Keratinocyte (primary cell): ENCODE data around the gene FN3KRP. TPM values are rescaled to one million over a fixed set of nuclear protein-coding genes. Genes with fewer than 3 reads are reported as not detected.

ENCODE experiments used
- DNase-seq: peaks from one replicate; pipeline ENCODE4 v3.0.0-alpha.2; 2011; ENCODE audit warnings: low read depth, missing footprints, low spot score
- FAIRE-seq: peaks from 2 replicates; lab custom pipeline; 2011; peaks lifted over from hg19 to GRCh38; lab: Jason Lieb, UNC
- H2AFZ ChIP-seq: 2 replicates; pipeline ENCODE4 v1.6.0; 2012; ENCODE audit warnings: low read length, control low read depth, inconsistent platforms; ENCODE audit not compliant: control insufficient read depth
- H3K27ac ChIP-seq: 2 replicates; pipeline ENCODE4 v1.5.1; 2011; ENCODE audit warnings: low read length; ENCODE audit not compliant: control insufficient read depth, insufficient read depth
- H3K27me3 ChIP-seq: 3 replicates; pipeline ENCODE4 v1.6.0; 2011; ENCODE audit warnings: low read length; ENCODE audit not compliant: control insufficient read depth, insufficient read depth; ENCODE audit errors: extremely low read depth
- H3K36me3 ChIP-seq, 2 experiments: 2 replicates in 1 of 2; 3 replicates in 1 of 2; pipeline ENCODE4 v1.5.1; 2011; ENCODE audit warnings: low read length in 2 of 2, mild to moderate bottlenecking in 1 of 2; ENCODE audit not compliant: control insufficient read depth in 2 of 2, insufficient read depth in 2 of 2; ENCODE audit errors: extremely low read depth in 1 of 2
- H3K4me1 ChIP-seq: 3 replicates; pipeline ENCODE4 v1.5.1; 2011; ENCODE audit warnings: low read length; ENCODE audit not compliant: control insufficient read depth, insufficient read depth; ENCODE audit errors: extremely low read depth
- H3K4me2 ChIP-seq: 3 replicates; pipeline ENCODE4 v1.6.0; 2011; ENCODE audit warnings: low read depth, low read length; ENCODE audit not compliant: control insufficient read depth, insufficient read depth; ENCODE audit errors: extremely low read depth
- H3K4me3 ChIP-seq, 3 experiments: fragments of 200-600 bp in 1 of 3; sonication (generic) in 1 of 3; 2 replicates in 2 of 3; 3 replicates in 1 of 3; pipeline ENCODE4 v1.5.1; 2011 to 2016; ENCODE audit warnings: low read length in 3 of 3, mild to moderate bottlenecking in 3 of 3, control low read depth in 2 of 3, inconsistent platforms in 1 of 3, low read depth in 1 of 3, mixed read lengths in 1 of 3, mixed run types in 1 of 3, moderate library complexity in 1 of 3; ENCODE audit not compliant: control insufficient read depth in 2 of 3, insufficient read depth in 2 of 3; ENCODE audit errors: extremely low read depth in 1 of 3
- H3K79me2 ChIP-seq: 2 replicates; pipeline ENCODE4 v1.6.0; 2012; ENCODE audit warnings: low read length; ENCODE audit not compliant: control insufficient read depth, insufficient read depth
- H3K9ac ChIP-seq: 3 replicates; pipeline ENCODE4 v1.6.0; 2011; ENCODE audit warnings: low read length; ENCODE audit not compliant: control insufficient read depth, insufficient read depth; ENCODE audit errors: extremely low read depth
- H3K9me1 ChIP-seq: 3 replicates; pipeline ENCODE4 v1.6.0; 2011; ENCODE audit warnings: low read length; ENCODE audit not compliant: control insufficient read depth, insufficient read depth; ENCODE audit errors: extremely low read depth
- H3K9me3 ChIP-seq: 2 replicates; pipeline ENCODE4 v1.5.1; 2012; ENCODE audit warnings: low read depth, low read length; ENCODE audit not compliant: control insufficient read depth
- H4K20me1 ChIP-seq: 3 replicates; pipeline ENCODE4 v1.6.0; 2011; ENCODE audit warnings: low read length; ENCODE audit not compliant: control insufficient read depth, insufficient read depth; ENCODE audit errors: extremely low read depth
- EZH2 ChIP-seq: IDR thresholded peaks from one replicate; pipeline ENCODE4 v1.6.1; 2012; ENCODE audit warnings: inconsistent platforms, mild to moderate bottlenecking, low read length, moderate library complexity
- dilution Hi-C: fragments of 300-500 bp; cut with MboI; formaldehyde crosslinking; loops from one replicate; pipeline ENCODE4 v1.7.0; 2020; ENCODE audit warnings: low sequenced_read_pairs; ENCODE audit not compliant: extremely low pct_ligation_motif_present
- polyA plus RNA-seq, 5 experiments: library from polyadenylated mRNA; depleted of rRNA in 3 of 5; stranded (reverse) in 3 of 5; stranded (forward) in 1 of 5; unstranded in 1 of 5; fragments of >200 nt; gene quantifications; 1 replicate in 1 of 5; 2 replicates in 3 of 5; 3 replicates in 1 of 5; pipeline versions ENCODE4 v1.2.1 to v1.2.3, GENCODE V29; 2011 to 2012; ENCODE audit warnings: missing spikeins in 2 of 5, low read depth in 1 of 5, low replicate concordance in 1 of 5
- TF ChIP-seq, protein P1 (sequence below), 3 experiments: IDR thresholded peaks in 1 of 3; conservative IDR thresholded peaks in 1 of 3; optimal IDR thresholded peaks in 1 of 3; 2 replicates in 2 of 3; 3 replicates in 1 of 3; pipeline versions ENCODE3 to v1.5.1; 2011; ENCODE audit warnings: low read length in 3 of 3, mild to moderate bottlenecking in 3 of 3, moderate library complexity in 2 of 3, control low read depth in 1 of 3, inconsistent platforms in 1 of 3; ENCODE audit not compliant: insufficient read depth in 2 of 3; ENCODE audit errors: extremely low read depth in 1 of 3

The FN3KRP gene
- polyA plus RNA-seq, 1 donor (not counting 4 experiments of a cell fraction or from before 2014, with no cell fraction given): 25.7 TPM

GRCh38 chr17:82745524-82745923, 29.0 kb downstream of the FN3KRP start:
- H3K27me3 ChIP-seq: no peaks in the 10 kb centered on the region
- no peaks in the 10 kb centered on the region for H3K4me1 ChIP-seq
- H3K36me3 ChIP-seq: peaks cover 0 to 2% of the 10 kb centered on the region in 2 experiments
- DNase-seq (no peak), FAIRE-seq (no peak)
- H3K9me1 ChIP-seq: no peaks in the 10 kb centered on the region
- no peak overlapping the region for H3K27ac ChIP-seq
- no peak overlapping the region for H3K9ac ChIP-seq
- peaks cover 3% of the 10 kb centered on the region for H3K9me3 ChIP-seq
- no peak overlapping the region for H3K4me2 ChIP-seq
- dilution Hi-C loops: no loop called here
- H3K4me3 ChIP-seq: no peak overlapping the region
- H3K79me2 ChIP-seq: no peaks in the 10 kb centered on the region
- TF ChIP-seq EZH2: no peak
- TF ChIP-seq, protein P1, sequence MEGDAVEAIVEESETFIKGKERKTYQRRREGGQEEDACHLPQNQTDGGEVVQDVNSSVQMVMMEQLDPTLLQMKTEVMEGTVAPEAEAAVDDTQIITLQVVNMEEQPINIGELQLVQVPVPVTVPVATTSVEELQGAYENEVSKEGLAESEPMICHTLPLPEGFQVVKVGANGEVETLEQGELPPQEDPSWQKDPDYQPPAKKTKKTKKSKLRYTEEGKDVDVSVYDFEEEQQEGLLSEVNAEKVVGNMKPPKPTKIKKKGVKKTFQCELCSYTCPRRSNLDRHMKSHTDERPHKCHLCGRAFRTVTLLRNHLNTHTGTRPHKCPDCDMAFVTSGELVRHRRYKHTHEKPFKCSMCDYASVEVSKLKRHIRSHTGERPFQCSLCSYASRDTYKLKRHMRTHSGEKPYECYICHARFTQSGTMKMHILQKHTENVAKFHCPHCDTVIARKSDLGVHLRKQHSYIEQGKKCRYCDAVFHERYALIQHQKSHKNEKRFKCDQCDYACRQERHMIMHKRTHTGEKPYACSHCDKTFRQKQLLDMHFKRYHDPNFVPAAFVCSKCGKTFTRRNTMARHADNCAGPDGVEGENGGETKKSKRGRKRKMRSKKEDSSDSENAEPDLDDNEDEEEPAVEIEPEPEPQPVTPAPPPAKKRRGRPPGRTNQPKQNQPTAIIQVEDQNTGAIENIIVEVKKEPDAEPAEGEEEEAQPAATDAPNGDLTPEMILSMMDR (optimal IDR thresholded peaks at IDR 0.05 in 1 of 3, IDR thresholded peaks at IDR 0.05 in 1 of 3, conservative IDR thresholded peaks at IDR 0.05 in 1 of 3; ENCODE audit: extremely low read depth in 1 of 3, insufficient read depth in 2 of 3, low read length in 3 of 3): no peak
- H2AFZ ChIP-seq: no peak overlapping the region
- no peaks in the 10 kb centered on the region for H4K20me1 ChIP-seq

DNA sequence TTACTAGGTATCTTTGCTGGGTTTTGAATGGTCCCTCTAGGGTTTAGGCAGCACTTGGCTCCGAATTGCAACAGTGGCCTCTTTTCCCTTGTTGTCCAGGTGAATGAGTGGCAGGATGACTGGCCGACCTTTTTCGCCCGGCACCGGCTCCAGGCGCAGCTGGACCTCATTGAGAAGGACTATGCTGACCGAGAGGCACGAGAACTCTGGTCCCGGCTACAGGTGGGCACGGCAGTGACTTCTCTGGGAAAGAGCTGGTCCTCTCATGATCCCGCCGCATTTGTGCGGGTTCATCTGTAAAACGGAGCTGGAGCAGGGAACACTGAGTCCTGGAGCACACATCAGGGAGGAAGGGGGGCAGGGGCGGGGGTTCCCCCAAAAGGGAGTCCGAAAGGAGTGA, 32.2 kb downstream of the FN3KRP start:
- no peaks in the 10 kb centered on the region for H3K27me3 ChIP-seq
- H3K4me2 ChIP-seq: no peak overlapping the region
- H2AFZ ChIP-seq: no peak overlapping the region
- TF ChIP-seq EZH2: no peak
- TF ChIP-seq, protein P1 (optimal IDR thresholded peaks at IDR 0.05 in 1 of 3, IDR thresholded peaks at IDR 0.05 in 1 of 3, conservative IDR thresholded peaks at IDR 0.05 in 1 of 3; ENCODE audit: extremely low read depth in 1 of 3, insufficient read depth in 2 of 3, low read length in 3 of 3): no peak
- FAIRE-seq (no peak), DNase-seq (no peak)
- H4K20me1 ChIP-seq: no peaks in the 10 kb centered on the region
- no peaks in the 10 kb centered on the region for H3K36me3 ChIP-seq
- no peak overlapping the region for H3K4me3 ChIP-seq
- H3K27ac ChIP-seq: no peak overlapping the region
- peaks cover 6% of the 10 kb centered on the region for H3K4me1 ChIP-seq
- dilution Hi-C loops: no loop called here
- H3K9me1 ChIP-seq: no peaks in the 10 kb centered on the region
- H3K9me3 ChIP-seq: no peaks in the 10 kb centered on the region
- no peak overlapping the region for H3K9ac ChIP-seq
- H3K79me2 ChIP-seq: peaks cover 13% of the 10 kb centered on the region
